DLD1 (cell line): Measurements from ENCODE around the gene TACC2.
"Not testable (repeated sequence)": the region's sequence is repeated elsewhere in the genome, so short reads cannot be mapped to it uniquely, and the experiment has no call there.

Experiments
- in situ Hi-C: cut with HindIII; loops from 2 replicates; pipeline ENCODE4 v1.10.0; 2017; ENCODE audit warnings: low sequenced_read_pairs

TACC2 gene

DNA sequence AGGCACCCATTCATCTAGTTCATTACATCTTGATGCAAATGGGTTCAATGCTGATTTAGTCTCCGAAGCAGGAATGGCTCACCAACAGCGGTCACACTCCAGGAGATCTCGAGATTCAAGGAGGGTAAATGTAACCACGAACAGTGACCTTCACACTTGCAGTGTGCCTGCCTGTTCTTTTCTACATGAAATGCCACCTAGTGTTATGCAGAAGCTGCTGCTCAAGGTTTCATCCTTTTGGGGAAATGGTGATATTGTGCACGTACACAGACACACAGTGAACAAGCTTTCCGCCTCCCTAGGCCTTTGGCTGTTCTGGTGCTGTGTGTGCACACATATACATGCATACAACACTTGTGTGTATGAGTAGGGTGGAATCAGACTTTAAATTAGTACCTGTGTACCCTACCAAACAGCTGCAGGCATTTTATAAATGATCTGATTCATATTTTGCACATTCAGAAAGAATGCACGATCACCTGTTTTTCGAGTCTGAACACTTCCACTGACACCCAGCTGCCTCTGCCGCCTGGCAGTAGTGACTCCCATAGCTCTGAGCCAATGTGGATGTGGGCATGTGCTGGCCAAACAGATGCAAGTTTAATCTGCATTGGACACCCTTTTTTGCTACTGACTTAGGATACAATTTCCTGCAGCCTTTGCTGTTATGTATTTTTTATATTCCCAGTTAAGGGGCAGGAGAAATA, 100.5 kb downstream of the TACC2 start:
- in situ Hi-C loops: loop anchor here (5.0 kb wide), 1 partner anchor 63 kb away; no protein-coding TSS in a partner anchor

GRCh38 chr10:122091722-122092121, 102.8 kb downstream of the TACC2 start:
- in situ Hi-C loops: no loop called here

- in situ Hi-C loops: no loop called here
Observed at GRCh38 chr10:122093076-122093475, 104.1 kb downstream of the TACC2 start.

- in situ Hi-C loops: not testable (repeated sequence)
Observed at GRCh38 chr10:122096181-122096580, 107.2 kb downstream of the TACC2 start.

DNA sequence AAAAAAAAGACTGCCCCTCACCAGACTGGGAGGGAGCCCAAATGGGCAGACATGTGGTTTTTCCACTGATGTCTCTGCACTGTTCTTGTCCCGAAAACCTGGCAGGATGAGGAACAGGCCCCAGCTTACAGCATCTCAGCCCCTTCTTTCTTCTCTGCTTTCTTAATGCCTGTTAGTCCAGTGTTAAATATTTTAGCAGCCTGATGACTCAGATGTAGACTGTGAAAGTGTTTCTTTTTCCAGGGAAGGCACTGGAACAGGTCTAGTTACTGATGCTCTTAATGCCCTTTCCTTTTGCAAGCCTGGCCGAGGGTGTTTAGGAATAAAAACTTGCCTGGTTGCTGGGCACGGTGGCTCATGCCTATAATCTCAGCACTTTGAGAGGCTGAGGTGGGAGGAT, 107.7 kb downstream of the TACC2 start:
- in situ Hi-C loops: no loop called here

GRCh38 chr10:122097935-122098334, 109.0 kb downstream of the TACC2 start:
- in situ Hi-C loops: no loop called here

- in situ Hi-C loops: no loop called here
Observed at GRCh38 chr10:122098924-122099323, 110.0 kb downstream of the TACC2 start.

DNA sequence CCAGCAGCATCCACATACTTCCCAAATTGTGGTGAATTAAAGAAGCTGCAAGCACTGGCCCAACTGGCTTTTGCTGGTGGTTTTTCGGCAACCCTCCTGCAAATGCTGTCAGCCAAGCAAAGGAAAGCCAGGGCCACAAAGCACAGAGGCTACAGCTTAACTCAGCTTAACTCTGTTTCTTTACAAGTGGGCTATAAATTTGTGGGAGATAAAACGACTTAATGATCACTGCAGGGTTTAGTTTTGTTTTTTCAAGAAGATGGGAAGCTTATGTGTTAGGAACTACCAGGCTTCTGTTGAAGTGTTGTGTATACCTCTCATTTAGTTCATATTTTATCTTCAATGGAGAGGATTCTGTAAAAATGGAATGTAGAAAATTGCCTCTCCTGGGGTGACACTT, 110.6 kb downstream of the TACC2 start:
- in situ Hi-C loops: no loop called here

DNA sequence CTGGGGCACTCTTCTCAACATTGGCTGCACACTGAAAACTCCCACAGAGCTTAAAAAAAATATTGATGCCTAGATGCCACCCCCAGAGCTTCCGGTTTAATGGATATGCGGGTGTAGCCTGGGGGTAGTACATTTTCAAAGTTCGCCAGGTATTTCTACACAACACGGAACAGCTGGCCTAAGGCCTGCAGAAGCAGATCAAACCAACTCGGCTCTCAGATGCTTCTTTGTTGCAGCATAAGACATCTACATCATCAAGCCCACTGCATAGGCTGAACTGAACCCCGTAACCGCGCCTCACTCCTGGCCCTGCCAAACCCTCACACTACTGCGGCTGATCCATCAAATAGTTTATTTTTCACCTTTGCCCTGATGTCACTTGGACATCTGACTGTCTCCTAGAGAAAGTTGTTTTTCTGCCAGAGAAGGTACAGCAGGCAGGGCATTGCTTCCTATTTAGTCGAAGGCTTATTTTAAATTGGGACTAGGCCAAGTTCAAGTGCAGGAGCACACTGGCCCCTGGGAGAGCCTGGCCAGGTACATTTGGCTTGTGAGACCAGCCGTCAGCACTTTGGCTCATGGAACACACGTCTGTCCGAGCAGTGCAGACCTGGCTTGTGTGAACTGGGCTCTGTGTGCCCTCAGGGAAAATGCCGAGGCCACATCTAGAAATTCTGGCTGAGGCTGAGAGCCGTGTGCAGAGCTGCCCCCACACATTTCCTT, 113.3 kb downstream of the TACC2 start:
- in situ Hi-C loops: no loop called here

DNA sequence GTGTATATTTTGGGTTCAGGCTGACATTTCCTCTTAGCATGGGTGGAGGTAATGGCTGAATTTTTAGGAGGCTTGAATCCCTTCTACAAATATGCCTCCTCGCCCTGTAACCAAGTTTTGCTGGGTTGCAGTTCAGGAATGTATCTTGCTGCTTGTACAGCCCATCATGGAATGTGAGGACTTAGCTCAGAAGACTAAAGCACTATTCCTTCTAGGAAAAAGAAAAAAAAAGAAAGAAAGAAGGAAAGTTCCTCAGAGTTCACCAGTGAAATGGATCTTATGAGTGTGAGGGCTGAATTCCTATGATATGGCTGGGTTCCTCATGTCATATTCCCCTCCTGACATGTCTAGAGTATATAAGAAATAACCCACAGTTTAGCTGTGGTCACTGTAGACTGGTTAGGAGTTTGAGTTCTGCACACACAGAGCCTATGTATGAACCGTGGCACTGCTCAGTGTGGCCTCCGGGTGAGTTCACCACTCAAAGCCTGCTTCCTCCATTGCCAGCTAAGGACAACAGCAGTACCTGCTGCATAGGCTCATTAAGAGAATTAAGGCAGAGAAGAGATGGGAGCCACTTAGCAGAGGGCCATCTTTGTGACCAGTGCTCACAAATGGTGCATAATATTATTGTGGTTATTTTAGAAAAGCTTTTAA, 114.0 kb downstream of the TACC2 start:
- in situ Hi-C loops: no loop called here

DNA sequence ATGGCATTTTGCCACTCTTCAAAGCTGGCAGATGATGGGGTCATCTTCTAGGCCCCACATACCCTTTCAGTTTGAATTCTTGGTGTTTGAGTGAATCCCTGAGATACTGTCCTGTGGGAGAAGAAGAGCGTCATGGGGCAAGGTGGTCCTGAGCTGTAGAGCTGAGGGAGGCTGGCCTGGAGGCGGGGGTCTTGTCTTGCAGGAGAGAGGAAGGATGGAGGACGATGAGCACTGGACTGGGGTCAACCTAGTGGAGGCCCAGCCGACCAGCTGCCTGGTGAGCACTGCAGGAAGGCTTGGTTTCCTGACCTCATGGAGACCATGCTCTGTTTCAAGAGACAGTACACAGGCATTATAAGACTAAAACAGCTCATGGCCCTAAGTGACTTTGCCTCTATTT, 114.6 kb downstream of the TACC2 start:
- in situ Hi-C loops: no loop called here

DNA sequence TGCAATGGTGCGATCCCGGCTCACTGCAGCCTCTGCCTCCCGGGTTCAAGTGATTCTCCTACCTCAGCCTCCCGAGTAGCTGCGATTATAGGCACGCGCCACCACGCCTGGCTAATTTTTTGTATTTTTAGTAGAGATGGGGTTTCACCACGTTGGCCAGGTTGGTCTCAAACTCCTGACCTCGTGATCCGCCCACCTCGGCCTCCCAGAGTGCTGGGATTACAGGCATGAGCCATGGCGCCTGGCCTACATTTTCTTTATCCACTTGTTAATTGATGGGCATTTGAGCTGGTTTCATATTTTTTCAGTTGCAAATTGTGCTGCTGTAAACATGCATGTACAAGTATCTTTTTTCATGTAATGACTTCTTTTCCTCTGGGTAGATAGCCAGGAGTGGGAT, 119.8 kb downstream of the TACC2 start:
- in situ Hi-C loops: not testable (repeated sequence)

DNA sequence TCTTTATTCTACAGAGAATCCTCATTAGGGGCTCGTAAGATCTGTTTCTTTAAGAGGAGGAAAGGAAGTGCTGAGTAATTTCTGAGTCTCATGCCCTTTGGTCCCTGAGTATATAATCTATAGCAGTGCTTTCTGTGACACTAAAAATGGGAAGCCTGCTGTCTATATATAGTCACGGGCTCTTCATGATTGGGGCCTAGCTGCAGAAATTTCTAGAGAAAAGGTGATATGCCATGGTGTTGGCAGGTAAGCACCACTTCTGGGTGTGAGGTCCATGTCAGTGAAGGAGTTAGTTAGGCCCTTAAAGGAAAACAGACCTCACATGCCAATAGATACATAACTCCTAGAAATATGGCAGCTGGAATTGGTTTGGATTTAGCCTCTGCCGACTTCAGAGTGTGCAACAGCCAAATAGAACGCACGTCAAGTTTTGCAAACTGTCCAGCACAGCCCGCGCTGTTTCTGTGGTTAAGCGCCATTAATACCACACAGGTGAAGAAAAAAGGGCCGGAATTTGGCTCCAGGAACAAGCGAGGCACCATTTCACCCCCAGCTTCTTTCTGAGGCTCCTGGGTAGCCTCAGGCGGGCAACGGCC, 123.2 kb downstream of the TACC2 start:
- in situ Hi-C loops: no loop called here

DNA sequence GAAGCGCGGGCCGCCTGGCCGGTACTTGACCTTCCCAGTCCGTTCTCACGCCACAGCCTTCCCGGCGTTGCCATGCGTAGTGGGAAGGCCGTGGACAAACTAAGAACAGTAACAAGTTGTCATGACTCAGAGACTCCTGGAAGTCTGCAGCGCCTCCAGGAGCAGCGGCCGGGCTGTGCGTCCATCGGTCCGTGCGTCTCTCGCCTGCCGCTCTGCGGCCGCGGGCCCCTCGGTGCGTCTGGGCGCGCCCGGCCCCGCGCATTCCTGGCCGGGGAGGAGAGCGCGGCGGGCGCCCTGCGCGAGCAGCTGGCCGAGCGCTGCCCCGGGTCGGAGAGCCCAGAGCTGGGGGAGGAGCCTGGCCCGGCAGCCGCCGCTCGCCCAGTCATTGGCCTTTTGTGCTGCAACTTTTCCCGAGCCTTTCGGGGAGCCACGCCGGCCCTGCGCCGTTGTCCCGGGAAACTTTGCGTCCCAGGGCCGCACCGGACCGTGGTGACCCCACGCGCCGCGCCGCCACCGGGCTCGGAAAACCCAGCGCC, 123.7 kb downstream of the TACC2 start:
- in situ Hi-C loops: no loop called here

- in situ Hi-C loops: no loop called here
Observed at GRCh38 chr10:122113161-122113944, 124.4 kb downstream of the TACC2 start.

GRCh38 chr10:122113945-122114747, 125.2 kb downstream of the TACC2 start:
- in situ Hi-C loops: no loop called here

DNA sequence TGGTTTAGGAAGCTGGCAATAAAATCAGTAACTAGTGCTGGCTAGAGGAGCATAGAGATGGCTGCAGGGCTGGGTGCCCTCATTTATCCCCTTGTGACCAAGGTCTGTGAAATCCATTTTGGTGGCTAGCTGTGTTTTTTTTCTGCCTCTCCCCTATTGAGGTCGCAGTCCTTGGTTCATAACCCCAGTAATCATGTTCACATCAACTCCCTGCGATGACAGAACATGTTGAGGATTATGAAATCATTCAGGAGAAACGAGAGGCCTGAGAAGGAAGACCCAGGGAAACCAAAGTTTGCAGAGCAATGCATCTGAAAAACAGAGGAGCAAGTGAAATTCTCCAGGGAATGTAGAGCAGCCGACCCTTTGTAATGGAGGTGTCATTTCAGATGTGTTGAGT, 126.9 kb downstream of the TACC2 start:
- in situ Hi-C loops: no loop called here

DNA sequence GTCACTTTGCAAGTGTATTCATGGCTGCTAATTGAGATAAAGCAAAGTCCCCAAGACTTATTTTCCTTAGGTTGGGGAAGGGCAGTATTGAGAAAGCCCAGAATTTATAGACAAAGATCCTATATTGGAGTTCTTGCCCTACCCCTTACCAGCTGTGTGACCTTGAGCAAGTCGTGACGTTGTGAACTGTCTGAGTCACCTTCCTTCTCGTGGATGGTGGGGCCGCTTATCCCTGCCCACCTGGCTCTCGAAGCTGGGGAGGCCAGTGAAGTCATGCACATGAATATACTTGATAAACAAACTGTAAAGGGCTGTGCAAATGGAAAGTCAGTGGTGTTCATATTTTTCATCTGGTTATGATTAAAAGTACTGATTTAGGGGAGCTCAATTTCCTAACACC, 127.4 kb downstream of the TACC2 start:
- in situ Hi-C loops: no loop called here

GRCh38 chr10:122117475-122117874, 128.5 kb downstream of the TACC2 start:
- in situ Hi-C loops: no loop called here
